H9 (cell line): ENCODE data around the gene PAM. TPM values are rescaled to one million over a fixed set of nuclear protein-coding genes. Genes with fewer than 3 reads are reported as not detected.

Experiments used
- DNase-seq: peaks from one replicate; pipeline ENCODE4 v3.0.0-alpha.2; 2017
- H2AFZ ChIP-seq: one replicate; pipeline ENCODE4 v1.6.1; 2013; ENCODE audit warnings: mild to moderate bottlenecking, low read length, control low read depth, moderate library complexity
- H2AK5ac ChIP-seq: 2 replicates; pipeline ENCODE4 v1.6.1; 2013; ENCODE audit warnings: low read length, control low read depth, mixed read lengths; ENCODE audit not compliant: insufficient read length
- H2BK120ac ChIP-seq: one replicate; pipeline ENCODE4 v1.6.1; 2013; ENCODE audit warnings: low read depth, mild to moderate bottlenecking, low read length, control low read depth, inconsistent platforms; ENCODE audit not compliant: poor library complexity, severe bottlenecking
- H2BK12ac ChIP-seq: 2 replicates; pipeline ENCODE4 v1.6.1; 2013; ENCODE audit warnings: low read length, control low read depth, mixed read lengths, low read depth; ENCODE audit not compliant: insufficient read length
- H2BK15ac ChIP-seq: 2 replicates; pipeline ENCODE4 v1.6.1; 2013; ENCODE audit warnings: low read depth, low read length, control low read depth
- H2BK20ac ChIP-seq: one replicate; pipeline ENCODE4 v1.6.1; 2013; ENCODE audit warnings: low read depth, mild to moderate bottlenecking, low read length, control low read depth, inconsistent platforms; ENCODE audit not compliant: poor library complexity, severe bottlenecking
- H2BK5ac ChIP-seq: 2 replicates; pipeline ENCODE4 v1.6.1; 2013; ENCODE audit warnings: low read length, control low read depth, mixed read lengths; ENCODE audit not compliant: insufficient read length
- H3K14ac ChIP-seq: 2 replicates; pipeline ENCODE4 v1.6.1; 2013; ENCODE audit warnings: low read length, control low read depth; ENCODE audit not compliant: insufficient read depth
- H3K18ac ChIP-seq: 2 replicates; pipeline ENCODE4 v1.6.1; 2013; ENCODE audit warnings: low read depth, mild to moderate bottlenecking, mixed read lengths, low read length, control low read depth; ENCODE audit not compliant: insufficient read length
- H3K23ac ChIP-seq: 2 replicates; pipeline ENCODE4 v1.6.1; 2013; ENCODE audit warnings: low read length, control low read depth, mixed read lengths, low read depth; ENCODE audit not compliant: insufficient read length
- H3K23me2 ChIP-seq: 2 replicates; pipeline ENCODE4 v1.6.1; 2013; ENCODE audit warnings: low read depth, mild to moderate bottlenecking, mixed read lengths, low read length, control low read depth; ENCODE audit not compliant: insufficient read length, poor library complexity, severe bottlenecking
- H3K27ac ChIP-seq: 2 replicates; pipeline ENCODE4 v1.5.1; 2013; ENCODE audit warnings: low read length, control low read depth, mixed read lengths, low read depth; ENCODE audit not compliant: insufficient read length
- H3K27me3 ChIP-seq: 2 replicates; pipeline ENCODE4 v1.6.1; 2013; ENCODE audit warnings: low read length, control low read depth, inconsistent platforms; ENCODE audit not compliant: insufficient read depth
- H3K4ac ChIP-seq: 2 replicates; pipeline ENCODE4 v1.6.1; 2013; ENCODE audit warnings: low read depth, mild to moderate bottlenecking, control low read depth, inconsistent platforms, low read length, moderate library complexity
- H3K4me1 ChIP-seq: 2 replicates; pipeline ENCODE4 v1.6.1; 2013; ENCODE audit warnings: low read length, control low read depth, inconsistent platforms; ENCODE audit not compliant: insufficient read depth
- H3K4me2 ChIP-seq: 2 replicates; pipeline ENCODE4 v1.6.1; 2013; ENCODE audit warnings: low read length, control low read depth, mixed read lengths; ENCODE audit not compliant: insufficient read length, insufficient read depth
- H3K56ac ChIP-seq: 2 replicates; pipeline ENCODE4 v1.6.1; 2013; ENCODE audit warnings: low read depth, mild to moderate bottlenecking, mixed read lengths, low read length, control low read depth; ENCODE audit not compliant: insufficient read length
- H3K79me1 ChIP-seq: 2 replicates; pipeline ENCODE4 v1.6.1; 2013; ENCODE audit warnings: low read depth, mild to moderate bottlenecking, moderate library complexity, low read length, control low read depth, inconsistent platforms; ENCODE audit not compliant: insufficient read depth, poor library complexity, severe bottlenecking
- H3K79me2 ChIP-seq: 2 replicates; pipeline ENCODE4 v1.6.1; 2013; ENCODE audit warnings: low read length, control low read depth, inconsistent platforms; ENCODE audit not compliant: insufficient read depth
- H3K9ac ChIP-seq: 2 replicates; pipeline ENCODE4 v1.6.1; 2013; ENCODE audit warnings: low read length, control low read depth, mixed read lengths; ENCODE audit not compliant: insufficient read length; ENCODE audit errors: extremely low read depth
- H3K9me3 ChIP-seq: one replicate; pipeline ENCODE4 v1.6.1; 2013; ENCODE audit warnings: low read depth, low read length, inconsistent platforms; ENCODE audit not compliant: control insufficient read depth
- H3T11ph ChIP-seq: one replicate; pipeline ENCODE4 v1.6.1; 2013; ENCODE audit warnings: mild to moderate bottlenecking, low read length, control low read depth, inconsistent platforms
- H4K20me1 ChIP-seq: one replicate; pipeline ENCODE4 v1.6.1; 2013; ENCODE audit not compliant: control insufficient read depth, insufficient read length, insufficient read depth
- H4K5ac ChIP-seq: 2 replicates; pipeline ENCODE4 v1.6.1; 2013; ENCODE audit warnings: low read depth, mild to moderate bottlenecking, mixed read lengths, low read length, control low read depth; ENCODE audit not compliant: insufficient read length
- H4K8ac ChIP-seq: replicated peaks from 2 replicates; pipeline ENCODE4 v1.6.1; 2013; ENCODE audit warnings: low read length, control low read depth, mixed read lengths, low read depth; ENCODE audit not compliant: insufficient read length
- H4K91ac ChIP-seq: 2 replicates; pipeline ENCODE4 v1.6.1; 2013; ENCODE audit warnings: low read depth, mild to moderate bottlenecking, moderate library complexity, mixed read lengths, low read length, control low read depth; ENCODE audit not compliant: insufficient read length
- H3K27ac Mint-ChIP-seq, 3 experiments: 2 replicates in 2 of 3; 3 replicates in 1 of 3; pipeline ENCODE4 v1.8.0; 2020 to 2021; ENCODE audit warnings: mixed read lengths in 3 of 3, mild to moderate bottlenecking in 1 of 3, moderate library complexity in 1 of 3
- H3K27me3 Mint-ChIP-seq: 2 replicates; pipeline ENCODE4 v1.8.0; 2021; ENCODE audit warnings: low read depth, mild to moderate bottlenecking, moderate library complexity, mixed read lengths
- H3K36me3 Mint-ChIP-seq, 3 experiments: 2 replicates in 2 of 3; 3 replicates in 1 of 3; pipeline ENCODE4 v1.8.0; 2020 to 2021; ENCODE audit warnings: low read depth in 3 of 3, mixed read lengths in 3 of 3; ENCODE audit not compliant: insufficient read depth in 1 of 3
- H3K4me1 Mint-ChIP-seq, 2 experiments: 2 replicates each; pipeline ENCODE4 v1.8.0; 2020; ENCODE audit warnings: mixed read lengths in 2 of 2
- H3K4me3 Mint-ChIP-seq, 2 experiments: 2 replicates in 1 of 2; 3 replicates in 1 of 2; pipeline ENCODE4 v1.8.0; 2020 to 2021; ENCODE audit warnings: mild to moderate bottlenecking in 2 of 2, mixed read lengths in 2 of 2, moderate library complexity in 1 of 2
- H3K9me3 Mint-ChIP-seq, 2 experiments: 2 replicates in 1 of 2; 3 replicates in 1 of 2; pipeline ENCODE4 v1.8.0; 2020; ENCODE audit warnings: mild to moderate bottlenecking in 2 of 2, mixed read lengths in 2 of 2, moderate library complexity in 1 of 2
- WGBS: extraction: QIAGEN DNeasy Blood & Tissue Kit; methylation state at CpG from one replicate; pipeline ENCODE4 v1.1.7; 2013; ENCODE audit warnings: missing lambda C conversion rate, low lambda C conversion rate, mixed read lengths; ENCODE audit not compliant: insufficient read length; ENCODE audit errors: extremely low coverage; 5-methylcytosine and 5-hydroxymethylcytosine counted together
- total RNA-seq: library from RNA; stranded (reverse); gene quantifications from 2 replicates; pipeline ENCODE4 v1.2.1, GENCODE V29; 2021
- TF ChIP-seq, protein P1 (sequence below): fragments of 200-600 bp; sonication (generic); conservative IDR thresholded peaks from 3 replicates; pipeline ENCODE4 v1.8.0; 2021; ENCODE audit warnings: antibody characterized with exemption, mild to moderate bottlenecking

Gene PAM
- total RNA-seq, 1 experiment from 2014 or later = 31.5 TPM

DNA sequence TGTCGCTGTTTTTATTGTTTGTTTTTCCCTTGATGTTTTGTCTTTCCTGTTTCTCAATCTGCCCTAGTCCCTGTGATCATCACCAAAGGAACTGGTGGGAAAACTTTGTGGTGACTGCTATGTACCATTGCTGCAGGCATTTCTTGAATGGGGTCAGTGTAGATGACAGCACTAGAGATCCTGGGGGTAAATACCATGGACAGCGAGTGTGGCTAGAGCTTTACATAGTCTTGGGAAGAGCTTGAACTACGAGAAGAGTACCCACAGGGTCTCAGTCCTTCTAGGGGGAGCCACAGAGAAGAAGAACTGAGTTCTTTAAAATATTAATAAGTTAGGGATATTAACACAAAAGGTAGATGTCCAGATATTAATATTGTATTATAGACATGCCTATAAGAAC is 138.8 kb downstream of the PAM start:
- H2BK12ac ChIP-seq = no peak overlapping the region
- no peaks in the 10 kb centered on the region for H3K9me3 ChIP-seq
- Mint-ChIP-seq H3K36me3 (no peaks in the 10 kb centered on the region), H3K4me1 (0 out of 4 replicates have a peak, but pooled peaks cover 0 to 3% of the 10 kb centered on the region in 2 experiments), H3K4me3 (no peak overlapping the region), H3K27ac (0 out of 7 replicates have a peak overlapping the region, but pooled peaks of 1 of the 3 experiments have one; percentile 8), H3K9me3 (no peaks in the 10 kb centered on the region), H3K27me3 (no peaks in the 10 kb centered on the region)
- no peak overlapping the region for H2BK20ac ChIP-seq
- H3K27me3 ChIP-seq = no peaks in the 10 kb centered on the region
- H3K23me2 ChIP-seq = no peaks in the 10 kb centered on the region
- no CpG with 5 or more reads among the region's 3 CpGs for WGBS
- H3K14ac ChIP-seq = no peak overlapping the region
- H2BK5ac ChIP-seq = no peak overlapping the region
- no peak overlapping the region for H2BK120ac ChIP-seq
- H3K79me1 ChIP-seq = no peaks in the 10 kb centered on the region
- H3K18ac ChIP-seq = no peak overlapping the region
- H3K9ac ChIP-seq = no peak overlapping the region
- no peak overlapping the region for H3K4me2 ChIP-seq
- TF ChIP-seq, protein P1, sequence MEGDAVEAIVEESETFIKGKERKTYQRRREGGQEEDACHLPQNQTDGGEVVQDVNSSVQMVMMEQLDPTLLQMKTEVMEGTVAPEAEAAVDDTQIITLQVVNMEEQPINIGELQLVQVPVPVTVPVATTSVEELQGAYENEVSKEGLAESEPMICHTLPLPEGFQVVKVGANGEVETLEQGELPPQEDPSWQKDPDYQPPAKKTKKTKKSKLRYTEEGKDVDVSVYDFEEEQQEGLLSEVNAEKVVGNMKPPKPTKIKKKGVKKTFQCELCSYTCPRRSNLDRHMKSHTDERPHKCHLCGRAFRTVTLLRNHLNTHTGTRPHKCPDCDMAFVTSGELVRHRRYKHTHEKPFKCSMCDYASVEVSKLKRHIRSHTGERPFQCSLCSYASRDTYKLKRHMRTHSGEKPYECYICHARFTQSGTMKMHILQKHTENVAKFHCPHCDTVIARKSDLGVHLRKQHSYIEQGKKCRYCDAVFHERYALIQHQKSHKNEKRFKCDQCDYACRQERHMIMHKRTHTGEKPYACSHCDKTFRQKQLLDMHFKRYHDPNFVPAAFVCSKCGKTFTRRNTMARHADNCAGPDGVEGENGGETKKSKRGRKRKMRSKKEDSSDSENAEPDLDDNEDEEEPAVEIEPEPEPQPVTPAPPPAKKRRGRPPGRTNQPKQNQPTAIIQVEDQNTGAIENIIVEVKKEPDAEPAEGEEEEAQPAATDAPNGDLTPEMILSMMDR = no peak
- DNase-seq = no peak
- no peaks in the 10 kb centered on the region for H4K20me1 ChIP-seq
- H4K5ac ChIP-seq = no peak overlapping the region
- no peak overlapping the region for H4K8ac ChIP-seq
- no peak overlapping the region for H2AFZ ChIP-seq
- no peak overlapping the region for H2BK15ac ChIP-seq
- H4K91ac ChIP-seq = no peak overlapping the region
- no peak overlapping the region for H3K27ac ChIP-seq
- H3K56ac ChIP-seq = no peak overlapping the region
- H3K4me1 ChIP-seq = no peaks in the 10 kb centered on the region
- H3K23ac ChIP-seq = no peak overlapping the region
- no peaks in the 10 kb centered on the region for H3K79me2 ChIP-seq
- no peak overlapping the region for H3K4ac ChIP-seq
- no peak overlapping the region for H3T11ph ChIP-seq
- no peak overlapping the region for H2AK5ac ChIP-seq
